Measurements from ENCODE around the gene CROT.
A peak's percentile ranks its signal among the peaks of the same experiment; 100 is the strongest.

The CROT gene

GRCh38 chr7:87347664-87348063 lies 2.2 kb downstream of the CROT start:
- H2BK12ac ChIP-seq (ENCODE audit: low read length), result no peak overlapping the region
- no peak overlapping the region for H3K4ac ChIP-seq (ENCODE audit: low read depth, low read length)
- no peak overlapping the region for H4K8ac ChIP-seq (ENCODE audit: low read depth, low read length)
- H3K79me1 ChIP-seq (ENCODE audit: low read length), result peaks cover 5% of the 10 kb centered on the region
- peaks cover 0 to 3% of the 10 kb centered on the region in 2 experiments for H3K4me1 ChIP-seq (ENCODE audit: control insufficient read depth in 1 of 2, insufficient read depth in 2 of 2, low read length in 2 of 2)
- no peaks in the 10 kb centered on the region for H3K9me3 ChIP-seq (ENCODE audit: insufficient read depth, low read depth, low read length)
- H3K27me3 ChIP-seq (ENCODE audit: insufficient read depth, low read length), result no peaks in the 10 kb centered on the region
- no peak overlapping the region for H3K4me3 ChIP-seq (ENCODE audit: low read depth, low read length)
- H3K9ac ChIP-seq (ENCODE audit: low read length), result no peak overlapping the region
- H3K27ac ChIP-seq (ENCODE audit: low read depth, low read length), result no peak overlapping the region
- H3K18ac ChIP-seq (ENCODE audit: low read length), result no peak overlapping the region
- no peak for DNase-seq
- no peak overlapping the region for H3K14ac ChIP-seq (ENCODE audit: low read length)
- no peak overlapping the region for H2AK5ac ChIP-seq (ENCODE audit: low read length)
- no peak overlapping the region for H2BK120ac ChIP-seq (ENCODE audit: insufficient read depth, low read length, poor library complexity)
- H3K23ac ChIP-seq (ENCODE audit: low read length), result no peak overlapping the region
- no peak overlapping the region for H3K4me2 ChIP-seq (ENCODE audit: low read length)
- no peak overlapping the region for H2BK5ac ChIP-seq (ENCODE audit: low read depth, low read length, poor library complexity)
- WGBS (ENCODE audit: extremely low coverage, insufficient coverage, insufficient read length), result no CpG with 5 or more reads among the region's 2 CpGs
- H4K91ac ChIP-seq (ENCODE audit: low read depth, low read length), result no peak overlapping the region
- H3K79me2 ChIP-seq (ENCODE audit: control insufficient read depth, insufficient read depth, low read length, poor library complexity), result peaks cover 4% of the 10 kb centered on the region
- H2AFZ ChIP-seq (ENCODE audit: insufficient read depth, low read length, poor library complexity), result no peak overlapping the region
- H3K36me3 ChIP-seq (ENCODE audit: control insufficient read depth in 1 of 2, insufficient read depth in 2 of 2, low read length in 2 of 2), result peaks cover 0 to 2% of the 10 kb centered on the region in 2 experiments
- no peak overlapping the region for H4K12ac ChIP-seq (ENCODE audit: low read depth, low read length)

- peaks cover 10 to 16% of the 10 kb centered on the region in 2 experiments for H3K36me3 ChIP-seq (ENCODE audit: control insufficient read depth in 1 of 2, insufficient read depth in 2 of 2, low read length in 2 of 2)
- no peak overlapping the region for H3K9ac ChIP-seq (ENCODE audit: low read length)
- H2AFZ ChIP-seq (ENCODE audit: insufficient read depth, low read length, poor library complexity), result no peak overlapping the region
- DNase-seq, result no peak
- no peak overlapping the region for H3K14ac ChIP-seq (ENCODE audit: low read length)
- H3K79me2 ChIP-seq (ENCODE audit: control insufficient read depth, insufficient read depth, low read length, poor library complexity), result no peaks in the 10 kb centered on the region
- H3K4me3 ChIP-seq (ENCODE audit: low read depth, low read length), result no peak overlapping the region
- no peak overlapping the region for H3K23ac ChIP-seq (ENCODE audit: low read length)
- WGBS (ENCODE audit: extremely low coverage, insufficient coverage, insufficient read length), result no CpG with 5 or more reads among the region's 3 CpGs
- no peak overlapping the region for H3K18ac ChIP-seq (ENCODE audit: low read length)
- no peaks in the 10 kb centered on the region for H3K27me3 ChIP-seq (ENCODE audit: insufficient read depth, low read length)
- H2BK5ac ChIP-seq (ENCODE audit: low read depth, low read length, poor library complexity), result no peak overlapping the region
- no peak overlapping the region for H2BK12ac ChIP-seq (ENCODE audit: low read length)
- no peak overlapping the region for H3K4ac ChIP-seq (ENCODE audit: low read depth, low read length)
- no peak overlapping the region for H2BK120ac ChIP-seq (ENCODE audit: insufficient read depth, low read length, poor library complexity)
- no peaks in the 10 kb centered on the region for H3K79me1 ChIP-seq (ENCODE audit: low read length)
- H3K4me2 ChIP-seq (ENCODE audit: low read length), result no peak overlapping the region
- H2AK5ac ChIP-seq (ENCODE audit: low read length), result no peak overlapping the region
- no peak overlapping the region for H4K12ac ChIP-seq (ENCODE audit: low read depth, low read length)
- peaks cover 5% of the 10 kb centered on the region for H3K9me3 ChIP-seq (ENCODE audit: insufficient read depth, low read depth, low read length)
- H3K4me1 ChIP-seq (ENCODE audit: control insufficient read depth in 1 of 2, insufficient read depth in 2 of 2, low read length in 2 of 2), result no peaks in the 10 kb centered on the region
- H4K91ac ChIP-seq (ENCODE audit: low read depth, low read length), result no peak overlapping the region
- H3K27ac ChIP-seq (ENCODE audit: low read depth, low read length), result no peak overlapping the region
- no peak overlapping the region for H4K8ac ChIP-seq (ENCODE audit: low read depth, low read length)
These were observed 9.3 kb downstream of the CROT start for GRCh38 chr7:87354749-87355148.

- H2AK5ac ChIP-seq (ENCODE audit: low read length), result no peak overlapping the region
These were observed 11.0 kb downstream of the CROT start for GRCh38 chr7:87356448-87356847.

GRCh38 chr7:87359366-87359765 lies 13.9 kb downstream of the CROT start:
- Histone ChIP-seq H3K14ac (ENCODE audit: low read length) (no peak overlapping the region), H4K8ac (ENCODE audit: low read depth, low read length) (no peak overlapping the region), H2BK5ac (ENCODE audit: low read depth, low read length, poor library complexity) (no peak overlapping the region), H4K91ac (ENCODE audit: low read depth, low read length) (no peak overlapping the region), H3K4me1 (ENCODE audit: control insufficient read depth in 1 of 2, insufficient read depth in 2 of 2, low read length in 2 of 2) (no peaks in the 10 kb centered on the region), H2BK120ac (ENCODE audit: insufficient read depth, low read length, poor library complexity) (no peak overlapping the region), H4K12ac (ENCODE audit: low read depth, low read length) (no peak overlapping the region), H3K27me3 (ENCODE audit: insufficient read depth, low read length) (no peaks in the 10 kb centered on the region), H2AK5ac (ENCODE audit: low read length) (no peak overlapping the region), H3K9me3 (ENCODE audit: insufficient read depth, low read depth, low read length) (peaks cover 3% of the 10 kb centered on the region), H3K36me3 (ENCODE audit: control insufficient read depth in 1 of 2, insufficient read depth in 2 of 2, low read length in 2 of 2) (peaks cover 3 to 11% of the 10 kb centered on the region in 2 experiments), H3K4ac (ENCODE audit: low read depth, low read length) (no peak overlapping the region), H3K23ac (ENCODE audit: low read length) (no peak overlapping the region), H2AFZ (ENCODE audit: insufficient read depth, low read length, poor library complexity) (no peak overlapping the region), H3K4me2 (ENCODE audit: low read length) (no peak overlapping the region), H2BK12ac (ENCODE audit: low read length) (no peak overlapping the region), H3K79me1 (ENCODE audit: low read length) (no peaks in the 10 kb centered on the region), H3K4me3 (ENCODE audit: low read depth, low read length) (no peak overlapping the region), H3K18ac (ENCODE audit: low read length) (no peak overlapping the region), H3K9ac (ENCODE audit: low read length) (no peak overlapping the region), H3K27ac (ENCODE audit: low read depth, low read length) (no peak overlapping the region), H3K79me2 (ENCODE audit: control insufficient read depth, insufficient read depth, low read length, poor library complexity) (no peaks in the 10 kb centered on the region)
- DNase-seq, result peak; percentile 72 to 84
- no CpG with 5 or more reads among the region's 2 CpGs for WGBS (ENCODE audit: extremely low coverage, insufficient coverage, insufficient read length)

More at GRCh38 chr7:87356448-87356847, 11.0 kb downstream of the CROT start:
- Histone ChIP-seq H3K9me3 (ENCODE audit: insufficient read depth, low read depth, low read length) (peaks cover 5% of the 10 kb centered on the region), H3K79me1 (ENCODE audit: low read length) (no peaks in the 10 kb centered on the region), H3K9ac (ENCODE audit: low read length) (no peak overlapping the region), H2BK12ac (ENCODE audit: low read length) (no peak overlapping the region), H3K18ac (ENCODE audit: low read length) (no peak overlapping the region), H3K27me3 (ENCODE audit: insufficient read depth, low read length) (no peaks in the 10 kb centered on the region), H2BK120ac (ENCODE audit: insufficient read depth, low read length, poor library complexity) (no peak overlapping the region), H4K8ac (ENCODE audit: low read depth, low read length) (no peak overlapping the region), H4K12ac (ENCODE audit: low read depth, low read length) (no peak overlapping the region), H3K36me3 (ENCODE audit: control insufficient read depth in 1 of 2, insufficient read depth in 2 of 2, low read length in 2 of 2) (peaks cover 10 to 16% of the 10 kb centered on the region in 2 experiments), H3K27ac (ENCODE audit: low read depth, low read length) (no peak overlapping the region), H2BK5ac (ENCODE audit: low read depth, low read length, poor library complexity) (no peak overlapping the region), H3K23ac (ENCODE audit: low read length) (no peak overlapping the region), H3K14ac (ENCODE audit: low read length) (no peak overlapping the region), H3K4me2 (ENCODE audit: low read length) (no peak overlapping the region), H4K91ac (ENCODE audit: low read depth, low read length) (no peak overlapping the region), H3K4me3 (ENCODE audit: low read depth, low read length) (no peak overlapping the region), H3K4ac (ENCODE audit: low read depth, low read length) (no peak overlapping the region), H2AFZ (ENCODE audit: insufficient read depth, low read length, poor library complexity) (no peak overlapping the region), H3K4me1 (ENCODE audit: control insufficient read depth in 1 of 2, insufficient read depth in 2 of 2, low read length in 2 of 2) (no peaks in the 10 kb centered on the region), H3K79me2 (ENCODE audit: control insufficient read depth, insufficient read depth, low read length, poor library complexity) (no peaks in the 10 kb centered on the region)
- DNase-seq, result no peak
- WGBS (ENCODE audit: extremely low coverage, insufficient coverage, insufficient read length), result no CpG with 5 or more reads among the region's 1 CpG
